Measurements from ENCODE around the gene CELF4.

The CELF4 gene

GRCh38 chr18:37419315-37419714, 146.3 kb downstream of the CELF4 start:
- H3K36me3 ChIP-seq (replicated peaks), result no peaks in the 10 kb centered on the region
- DNase-seq (ENCODE audit: low spot score in 2 of 2), result no peak
- H3K4me3 ChIP-seq, result no peak overlapping the region
- H3K27me3 ChIP-seq (ENCODE audit: low read depth), result no peaks in the 10 kb centered on the region
- in situ Hi-C loops (cut with MboI; ENCODE audit: low sequenced_read_pairs), result no loop called here
- H3K9me3 ChIP-seq, result no peaks in the 10 kb centered on the region
- no peaks in the 10 kb centered on the region for H3K4me1 ChIP-seq

- H3K4me1 ChIP-seq, result no peaks in the 10 kb centered on the region
- in situ Hi-C loops (cut with MboI; ENCODE audit: low sequenced_read_pairs), result no loop called here
Observed at GRCh38 chr18:37414816-37415215, 150.8 kb downstream of the CELF4 start.

GRCh38 chr18:37412829-37413228, 152.8 kb downstream of the CELF4 start:
- DNase-seq (ENCODE audit: low spot score in 2 of 2), result no peak
- H3K27me3 ChIP-seq (ENCODE audit: low read depth), result no peaks in the 10 kb centered on the region
- in situ Hi-C loops (cut with MboI; ENCODE audit: low sequenced_read_pairs), result no loop called here
- H3K36me3 ChIP-seq (replicated peaks), result no peaks in the 10 kb centered on the region
- H3K4me1 ChIP-seq, result no peaks in the 10 kb centered on the region
- H3K9me3 ChIP-seq, result no peaks in the 10 kb centered on the region
- H3K4me3 ChIP-seq, result no peak overlapping the region

More at GRCh38 chr18:37414816-37415215, 150.8 kb downstream of the CELF4 start:
- Histone ChIP-seq H3K9me3 (no peaks in the 10 kb centered on the region), H3K27me3 (ENCODE audit: low read depth) (no peaks in the 10 kb centered on the region), H3K36me3 (replicated peaks) (no peaks in the 10 kb centered on the region), H3K4me3 (no peak overlapping the region)
- DNase-seq (ENCODE audit: low spot score in 2 of 2), result no peak

- in situ Hi-C loops (cut with MboI; ENCODE audit: low sequenced_read_pairs), result no loop called here
- H3K9me3 ChIP-seq, result no peaks in the 10 kb centered on the region
- DNase-seq (ENCODE audit: low spot score in 2 of 2), result no peak
- no peaks in the 10 kb centered on the region for H3K36me3 ChIP-seq (replicated peaks)
- no peaks in the 10 kb centered on the region for H3K27me3 ChIP-seq (ENCODE audit: low read depth)
- H3K4me3 ChIP-seq, result no peak overlapping the region
- H3K4me1 ChIP-seq, result no peaks in the 10 kb centered on the region
Observed at GRCh38 chr18:37412333-37412732, 153.3 kb downstream of the CELF4 start.

- DNase-seq (ENCODE audit: low spot score in 2 of 2), result no peak
- Histone ChIP-seq H3K4me1 (no peaks in the 10 kb centered on the region), H3K4me3 (no peak overlapping the region), H3K9me3 (no peaks in the 10 kb centered on the region), H3K36me3 (replicated peaks) (no peaks in the 10 kb centered on the region), H3K27me3 (ENCODE audit: low read depth) (no peaks in the 10 kb centered on the region)
- in situ Hi-C loops (cut with MboI; ENCODE audit: low sequenced_read_pairs), result no loop called here
Observed at GRCh38 chr18:37409878-37410277, 155.7 kb downstream of the CELF4 start.

- no peaks in the 10 kb centered on the region for H3K9me3 ChIP-seq
- no peaks in the 10 kb centered on the region for H3K4me1 ChIP-seq
- no peaks in the 10 kb centered on the region for H3K27me3 ChIP-seq (ENCODE audit: low read depth)
- no peak overlapping the region for H3K4me3 ChIP-seq
- in situ Hi-C loops (cut with MboI; ENCODE audit: low sequenced_read_pairs), result no loop called here
- no peaks in the 10 kb centered on the region for H3K36me3 ChIP-seq (replicated peaks)
- DNase-seq (ENCODE audit: low spot score in 2 of 2), result no peak
Observed at GRCh38 chr18:37408676-37409265, 156.8 kb downstream of the CELF4 start.

- Histone ChIP-seq H3K4me3 (no peak overlapping the region), H3K36me3 (replicated peaks) (no peaks in the 10 kb centered on the region), H3K4me1 (no peaks in the 10 kb centered on the region), H3K27me3 (ENCODE audit: low read depth) (no peaks in the 10 kb centered on the region), H3K9me3 (no peaks in the 10 kb centered on the region)
- in situ Hi-C loops (cut with MboI; ENCODE audit: low sequenced_read_pairs), result no loop called here
- DNase-seq (ENCODE audit: low spot score in 2 of 2), result no peak
Observed at GRCh38 chr18:37407571-37407970, 158.0 kb downstream of the CELF4 start.

GRCh38 chr18:37405772-37406171, 159.8 kb downstream of the CELF4 start:
- in situ Hi-C loops (cut with MboI; ENCODE audit: low sequenced_read_pairs), result no loop called here
- Histone ChIP-seq H3K9me3 (no peaks in the 10 kb centered on the region), H3K27me3 (ENCODE audit: low read depth) (no peaks in the 10 kb centered on the region), H3K36me3 (replicated peaks) (no peaks in the 10 kb centered on the region), H3K4me3 (no peak overlapping the region), H3K4me1 (no peaks in the 10 kb centered on the region)
- DNase-seq (ENCODE audit: low spot score in 2 of 2), result no peak

GRCh38 chr18:37405229-37405628, 160.4 kb downstream of the CELF4 start:
- no peak for DNase-seq (ENCODE audit: low spot score in 2 of 2)
- Histone ChIP-seq H3K27me3 (ENCODE audit: low read depth) (no peaks in the 10 kb centered on the region), H3K9me3 (no peaks in the 10 kb centered on the region), H3K36me3 (replicated peaks) (no peaks in the 10 kb centered on the region), H3K4me1 (no peaks in the 10 kb centered on the region), H3K4me3 (no peak overlapping the region)
- in situ Hi-C loops (cut with MboI; ENCODE audit: low sequenced_read_pairs), result no loop called here

GRCh38 chr18:37403788-37404187, 161.8 kb downstream of the CELF4 start:
- in situ Hi-C loops (cut with MboI; ENCODE audit: low sequenced_read_pairs), result no loop called here
- Histone ChIP-seq H3K4me1 (no peaks in the 10 kb centered on the region), H3K27me3 (ENCODE audit: low read depth) (no peaks in the 10 kb centered on the region), H3K36me3 (replicated peaks) (no peaks in the 10 kb centered on the region), H3K4me3 (no peak overlapping the region), H3K9me3 (no peaks in the 10 kb centered on the region)
- no peak for DNase-seq (ENCODE audit: low spot score in 2 of 2)

GRCh38 chr18:37403100-37403781, 162.4 kb downstream of the CELF4 start:
- H3K36me3 ChIP-seq (replicated peaks), result no peaks in the 10 kb centered on the region
- no peak for DNase-seq (ENCODE audit: low spot score in 2 of 2)
- H3K4me3 ChIP-seq, result no peak overlapping the region
- no peaks in the 10 kb centered on the region for H3K9me3 ChIP-seq
- H3K4me1 ChIP-seq, result no peaks in the 10 kb centered on the region
- no peaks in the 10 kb centered on the region for H3K27me3 ChIP-seq (ENCODE audit: low read depth)
- in situ Hi-C loops (cut with MboI; ENCODE audit: low sequenced_read_pairs), result no loop called here

- Histone ChIP-seq H3K36me3 (replicated peaks) (no peaks in the 10 kb centered on the region), H3K4me1 (no peaks in the 10 kb centered on the region)
- in situ Hi-C loops (cut with MboI; ENCODE audit: low sequenced_read_pairs), result no loop called here
Observed at GRCh38 chr18:37402735-37403099, 162.9 kb downstream of the CELF4 start.

GRCh38 chr18:37400802-37401201, 164.8 kb downstream of the CELF4 start:
- in situ Hi-C loops (cut with MboI; ENCODE audit: low sequenced_read_pairs), result no loop called here
- no peaks in the 10 kb centered on the region for H3K9me3 ChIP-seq
- no peak overlapping the region for H3K4me3 ChIP-seq
- H3K27me3 ChIP-seq (ENCODE audit: low read depth), result no peaks in the 10 kb centered on the region
- no peaks in the 10 kb centered on the region for H3K4me1 ChIP-seq
- no peak for DNase-seq (ENCODE audit: low spot score in 2 of 2)
- no peaks in the 10 kb centered on the region for H3K36me3 ChIP-seq (replicated peaks)

More at GRCh38 chr18:37402735-37403099, 162.9 kb downstream of the CELF4 start:
- DNase-seq (ENCODE audit: low spot score in 2 of 2), result no peak
- H3K9me3 ChIP-seq, result no peaks in the 10 kb centered on the region
- no peaks in the 10 kb centered on the region for H3K27me3 ChIP-seq (ENCODE audit: low read depth)
- no peak overlapping the region for H3K4me3 ChIP-seq

GRCh38 chr18:37398248-37398920, 167.2 kb downstream of the CELF4 start:
- in situ Hi-C loops (cut with MboI; ENCODE audit: low sequenced_read_pairs), result no loop called here

More at GRCh38 chr18:37398248-37398920, 167.2 kb downstream of the CELF4 start:
- Histone ChIP-seq H3K36me3 (replicated peaks) (no peaks in the 10 kb centered on the region), H3K4me1 (no peaks in the 10 kb centered on the region), H3K9me3 (no peaks in the 10 kb centered on the region), H3K27me3 (ENCODE audit: low read depth) (no peaks in the 10 kb centered on the region), H3K4me3 (no peak overlapping the region)
- DNase-seq (ENCODE audit: low spot score in 2 of 2), result no peak
